Astrocyte (in vitro differentiated cells and primary cell): ENCODE data around the gene KCNQ4.

Experiments
- CTCF ChIP-seq: IDR thresholded peaks from 2 replicates; pipeline ENCODE4 v1.5.1; 2011; ENCODE audit warnings: low read depth, mild to moderate bottlenecking, inconsistent platforms, low read length, moderate library complexity; ENCODE audit not compliant: insufficient read depth
- EZH2 ChIP-seq: IDR thresholded peaks from 2 replicates; pipeline ENCODE4 v1.6.1; 2012; ENCODE audit warnings: mild to moderate bottlenecking, low read length, inconsistent platforms; ENCODE audit not compliant: insufficient read depth

GRCh38 chr1:40784771-40785151, 1.2 kb downstream of the KCNQ4 start:
- TF ChIP-seq CTCF, result no peak
- no peak for TF ChIP-seq EZH2
